Measurements from ENCODE around the gene VIT.

Gene VIT

GRCh38 chr2:36855429-36855828 is 158.9 kb downstream of the VIT start:
- DNase-seq (ENCODE audit: low read depth in 1 of 2, low spot score in 1 of 2), result no peak

- no peak for DNase-seq (ENCODE audit: low read depth in 1 of 2, low spot score in 1 of 2)
Measured at GRCh38 chr2:36857713-36858112, 161.2 kb downstream of the VIT start.

- DNase-seq (ENCODE audit: low read depth in 1 of 2, low spot score in 1 of 2), result no peak
Measured at GRCh38 chr2:36858551-36859365, 162.3 kb downstream of the VIT start.

- no peak for DNase-seq (ENCODE audit: low read depth in 1 of 2, low spot score in 1 of 2)
Measured at GRCh38 chr2:36859366-36859792, 162.9 kb downstream of the VIT start.

GRCh38 chr2:36861896-36862295 is 165.4 kb downstream of the VIT start:
- DNase-seq (ENCODE audit: low read depth in 1 of 2, low spot score in 1 of 2), result no peak

All from activated CD4-positive, alpha-beta T cell treated with anti-CD3 and anti-CD28 coated beads, Interleukin-2, amount 50 U/mL, for 24 hours (primary cell).